Measurements from ENCODE around the gene CEP126.

Gene CEP126

DNA sequence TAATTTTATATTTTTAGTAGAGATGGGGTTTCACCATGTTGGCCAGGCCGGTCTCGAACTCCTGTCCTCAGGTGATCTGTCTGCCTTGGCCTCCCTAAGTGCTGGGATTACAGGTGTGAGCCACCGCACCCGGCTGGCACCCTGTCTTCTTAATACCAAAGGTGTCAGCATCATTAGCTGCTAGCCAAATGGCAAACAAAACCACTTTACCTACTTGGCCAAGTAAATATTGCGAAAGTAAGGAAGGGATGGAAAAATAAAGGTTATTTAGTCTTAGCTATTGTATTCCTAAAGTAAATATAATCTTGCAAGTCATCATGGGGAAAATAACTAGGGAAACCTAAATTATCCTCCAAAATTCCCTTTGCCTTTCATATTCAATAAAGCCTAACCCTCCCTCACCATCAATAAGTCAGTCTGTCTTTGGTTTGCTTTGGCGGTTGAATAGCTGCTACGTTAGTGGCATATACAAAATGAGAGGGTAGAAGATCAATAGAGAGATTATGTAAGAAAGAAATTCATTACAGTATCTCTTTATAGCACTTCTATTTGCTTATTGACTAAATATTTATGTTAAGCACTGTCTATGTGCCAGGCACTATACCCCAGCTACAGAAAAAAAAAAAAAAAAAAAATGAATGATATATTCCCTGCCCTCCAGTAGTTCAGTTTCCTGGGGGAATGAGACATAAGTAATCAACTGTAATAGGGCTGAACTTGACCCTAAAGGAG lies 92.2 kb downstream of the CEP126 start:
- no peak overlapping the region for H3K4me3 ChIP-seq (ENCODE audit: control insufficient read depth, low read depth, low read length)
- TF ChIP-seq CTCF (conservative IDR thresholded peaks at IDR 0.05; ENCODE audit: control insufficient read depth, insufficient read depth, low read depth, low read length) = no peak
- DNase-seq (ENCODE audit: low read depth) = no peak

- peak; percentile 63 for DNase-seq (ENCODE audit: low read depth)
- TF ChIP-seq CTCF (conservative IDR thresholded peaks at IDR 0.05; ENCODE audit: control insufficient read depth, insufficient read depth, low read depth, low read length) = peak; percentile 34
- no peak overlapping the region for H3K4me3 ChIP-seq (ENCODE audit: control insufficient read depth, low read depth, low read length)
Observed at GRCh38 chr11:102007567-102008437, 93.0 kb downstream of the CEP126 start.

GRCh38 chr11:102010776-102011494 lies 96.1 kb downstream of the CEP126 start:
- peak; percentile 85 for DNase-seq (ENCODE audit: low read depth)
- no peak for TF ChIP-seq CTCF (conservative IDR thresholded peaks at IDR 0.05; ENCODE audit: control insufficient read depth, insufficient read depth, low read depth, low read length)
- no peak overlapping the region for H3K4me3 ChIP-seq (ENCODE audit: control insufficient read depth, low read depth, low read length)

GRCh38 chr11:102012946-102013345 lies 98.1 kb downstream of the CEP126 start:
- no peak overlapping the region for H3K4me3 ChIP-seq (ENCODE audit: control insufficient read depth, low read depth, low read length)
- TF ChIP-seq CTCF (conservative IDR thresholded peaks at IDR 0.05; ENCODE audit: control insufficient read depth, insufficient read depth, low read depth, low read length) = no peak
- DNase-seq (ENCODE audit: low read depth) = no peak

- DNase-seq (ENCODE audit: low read depth) = no peak
- H3K4me3 ChIP-seq (ENCODE audit: control insufficient read depth, low read depth, low read length) = no peak overlapping the region
- TF ChIP-seq CTCF (conservative IDR thresholded peaks at IDR 0.05; ENCODE audit: control insufficient read depth, insufficient read depth, low read depth, low read length) = no peak
Observed at GRCh38 chr11:102014756-102015155, 99.9 kb downstream of the CEP126 start.

DNA sequence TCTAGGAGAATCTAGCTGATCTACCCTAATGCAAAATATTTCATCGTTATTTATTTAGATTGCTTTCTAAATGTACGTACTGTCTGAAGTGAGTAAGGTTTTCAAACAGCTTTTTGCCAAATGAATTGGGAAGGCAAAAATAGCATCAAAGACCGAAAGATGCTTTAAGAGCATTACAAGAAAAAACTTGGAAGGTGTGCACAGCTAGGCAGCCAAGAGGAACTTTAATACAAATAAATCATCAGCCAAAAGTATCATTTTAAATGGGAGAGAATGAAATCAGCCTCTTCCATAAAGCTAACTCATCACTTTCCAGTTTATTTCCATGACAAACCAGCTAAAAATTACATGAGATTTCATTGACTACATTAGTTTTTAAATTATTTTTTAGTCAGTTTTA lies 102.2 kb downstream of the CEP126 start:
- TF ChIP-seq CTCF (conservative IDR thresholded peaks at IDR 0.05; ENCODE audit: control insufficient read depth, insufficient read depth, low read depth, low read length) = no peak
- DNase-seq (ENCODE audit: low read depth) = no peak

More for the DNA sequence above, 102.2 kb downstream of the CEP126 start:
- H3K4me3 ChIP-seq (ENCODE audit: control insufficient read depth, low read depth, low read length) = no peak overlapping the region

All from fibroblast of mammary gland (primary cell).